HEK293 (cell line): Measurements from ENCODE around the gene SETD7.

Experiments used
- CTCF ChIA-PET: fragments of 350-600 bp; formaldehyde crosslinking; extraction: SDS; loops from one replicate; lab custom pipeline; 2021; ENCODE audit warnings: antibody characterized with exemption; lab: Yijun Ruan, JAX
- POLR2A ChIA-PET: fragments of 300-600 bp; formaldehyde crosslinking; extraction: SDS; loops from one replicate; lab custom pipeline; 2020; ENCODE audit warnings: antibody characterized with exemption, inconsistent platforms; lab: Yijun Ruan, JAX
- H3K27ac ChIP-seq: fragments of 200-500 bp; sonication (Bioruptor generic); 2 replicates; pipeline ENCODE4 v1.5.1; 2014; ENCODE audit warnings: low read depth, low read length, control low read depth, inconsistent platforms; ENCODE audit errors: extremely low read depth
- H3K36me3 ChIP-seq, 2 experiments: fragments of 200-500 bp in 1 of 2; sonication (Bioruptor generic) in 1 of 2; 1 replicate in 1 of 2; 2 replicates in 1 of 2; pipeline ENCODE4 v1.5.1; 2014 to 2017; ENCODE audit warnings: inconsistent platforms in 2 of 2, low read length in 2 of 2; ENCODE audit not compliant: control insufficient read depth in 2 of 2, insufficient read depth in 1 of 2
- H3K4me1 ChIP-seq: fragments of 200-500 bp; sonication (Bioruptor generic); 2 replicates; pipeline ENCODE4 v1.5.1; 2014; ENCODE audit warnings: mild to moderate bottlenecking, low read length, inconsistent platforms; ENCODE audit not compliant: control insufficient read depth, insufficient read depth
- H3K4me3 ChIP-seq: 2 replicates; pipeline ENCODE4 v1.5.1; 2011; ENCODE audit warnings: low read depth, mild to moderate bottlenecking, control low read depth, low read length, moderate library complexity
- H3K9me3 ChIP-seq: fragments of 200-500 bp; sonication (Bioruptor generic); 2 replicates; pipeline ENCODE4 v1.5.1; 2014; ENCODE audit warnings: low read depth, low read length, inconsistent platforms; ENCODE audit not compliant: control insufficient read depth, insufficient read depth
- HOXC10 ChIP-seq: sonication (generic); formaldehyde crosslinking; IDR thresholded peaks from 2 replicates; pipeline ENCODE4 v1.8.1; 2023; ENCODE audit warnings: mild to moderate bottlenecking, missing genetic modification reagents
- YY1 ChIP-seq: fragments of 450-650 bp; formaldehyde crosslinking; IDR thresholded peaks from 2 replicates; pipeline ENCODE4 v1.5.1; 2018; ENCODE audit warnings: missing biosample characterization, missing genetic modification characterization
- ZNF114 ChIP-seq: fragments of 450-650 bp; formaldehyde crosslinking; IDR thresholded peaks from 2 replicates; pipeline ENCODE4 v1.5.0; 2017; ENCODE audit warnings: missing biosample characterization, missing genetic modification characterization
- ZNF324 ChIP-seq: fragments of 450-650 bp; formaldehyde crosslinking; IDR thresholded peaks from 2 replicates; pipeline ENCODE4 v1.5.1; 2016; ENCODE audit warnings: missing biosample characterization, missing genetic modification characterization
- ZNF514 ChIP-seq: fragments of 450-650 bp; formaldehyde crosslinking; IDR thresholded peaks from 2 replicates; pipeline ENCODE4 v1.5.1; 2016; ENCODE audit warnings: missing biosample characterization, missing genetic modification characterization
- ZNF561 ChIP-seq: fragments of 450-650 bp; IDR thresholded peaks from 2 replicates; pipeline ENCODE4 v1.5.1; 2018; ENCODE audit warnings: missing biosample characterization, missing genetic modification characterization, borderline replicate concordance
- ZNF623 ChIP-seq: fragments of 450-650 bp; formaldehyde crosslinking; IDR thresholded peaks from 2 replicates; pipeline ENCODE4 v1.5.1; 2016; ENCODE audit warnings: missing biosample characterization, missing genetic modification characterization
- TF ChIP-seq, protein P1 (sequence below): fragments of 450-650 bp; formaldehyde crosslinking; IDR thresholded peaks from 2 replicates; pipeline ENCODE4 v1.5.1; 2016; ENCODE audit warnings: missing biosample characterization, missing genetic modification characterization
- TF ChIP-seq, protein P2 (sequence below): fragments of 450-650 bp; formaldehyde crosslinking; IDR thresholded peaks from 2 replicates; pipeline ENCODE4 v1.5.1; 2016; ENCODE audit warnings: missing biosample characterization, missing genetic modification characterization
- TF ChIP-seq, protein P3 (sequence below): fragments of 450-650 bp; formaldehyde crosslinking; IDR thresholded peaks from 2 replicates; pipeline ENCODE4 v1.5.1; 2016; ENCODE audit warnings: missing biosample characterization, missing genetic modification characterization, borderline replicate concordance
- TF ChIP-seq, protein P4 (sequence below): fragments of 450-650 bp; formaldehyde crosslinking; IDR thresholded peaks from 2 replicates; pipeline ENCODE4 v1.5.1; 2016; ENCODE audit warnings: missing biosample characterization, missing genetic modification characterization, borderline replicate concordance
- TF ChIP-seq, protein P5 (sequence below): fragments of 450-650 bp; formaldehyde crosslinking; IDR thresholded peaks from 2 replicates; pipeline ENCODE4 v1.5.1; 2016; ENCODE audit warnings: missing biosample characterization, missing genetic modification characterization, low read depth

SETD7 gene

DNA sequence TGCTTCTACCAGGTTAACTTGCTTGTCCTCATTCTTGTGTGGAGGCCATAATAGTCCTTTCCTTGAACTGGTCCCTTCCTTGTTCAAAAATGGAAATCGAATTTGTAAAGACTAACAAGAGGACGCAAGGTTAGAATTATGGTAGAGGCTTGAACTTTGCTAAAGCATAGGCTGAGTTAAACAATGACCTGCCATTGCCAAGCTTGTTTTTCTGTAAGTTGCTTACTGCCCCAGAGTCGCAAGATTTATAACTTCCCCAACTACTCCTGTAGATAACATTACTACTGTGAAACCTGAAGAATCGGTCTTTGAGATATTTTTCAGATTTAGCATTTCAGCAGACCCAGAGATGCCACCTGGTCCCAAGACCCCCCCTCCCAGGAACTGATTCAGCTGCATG lies 56.8 kb downstream of the SETD7 start (continued):
- TF ChIP-seq, protein P1, sequence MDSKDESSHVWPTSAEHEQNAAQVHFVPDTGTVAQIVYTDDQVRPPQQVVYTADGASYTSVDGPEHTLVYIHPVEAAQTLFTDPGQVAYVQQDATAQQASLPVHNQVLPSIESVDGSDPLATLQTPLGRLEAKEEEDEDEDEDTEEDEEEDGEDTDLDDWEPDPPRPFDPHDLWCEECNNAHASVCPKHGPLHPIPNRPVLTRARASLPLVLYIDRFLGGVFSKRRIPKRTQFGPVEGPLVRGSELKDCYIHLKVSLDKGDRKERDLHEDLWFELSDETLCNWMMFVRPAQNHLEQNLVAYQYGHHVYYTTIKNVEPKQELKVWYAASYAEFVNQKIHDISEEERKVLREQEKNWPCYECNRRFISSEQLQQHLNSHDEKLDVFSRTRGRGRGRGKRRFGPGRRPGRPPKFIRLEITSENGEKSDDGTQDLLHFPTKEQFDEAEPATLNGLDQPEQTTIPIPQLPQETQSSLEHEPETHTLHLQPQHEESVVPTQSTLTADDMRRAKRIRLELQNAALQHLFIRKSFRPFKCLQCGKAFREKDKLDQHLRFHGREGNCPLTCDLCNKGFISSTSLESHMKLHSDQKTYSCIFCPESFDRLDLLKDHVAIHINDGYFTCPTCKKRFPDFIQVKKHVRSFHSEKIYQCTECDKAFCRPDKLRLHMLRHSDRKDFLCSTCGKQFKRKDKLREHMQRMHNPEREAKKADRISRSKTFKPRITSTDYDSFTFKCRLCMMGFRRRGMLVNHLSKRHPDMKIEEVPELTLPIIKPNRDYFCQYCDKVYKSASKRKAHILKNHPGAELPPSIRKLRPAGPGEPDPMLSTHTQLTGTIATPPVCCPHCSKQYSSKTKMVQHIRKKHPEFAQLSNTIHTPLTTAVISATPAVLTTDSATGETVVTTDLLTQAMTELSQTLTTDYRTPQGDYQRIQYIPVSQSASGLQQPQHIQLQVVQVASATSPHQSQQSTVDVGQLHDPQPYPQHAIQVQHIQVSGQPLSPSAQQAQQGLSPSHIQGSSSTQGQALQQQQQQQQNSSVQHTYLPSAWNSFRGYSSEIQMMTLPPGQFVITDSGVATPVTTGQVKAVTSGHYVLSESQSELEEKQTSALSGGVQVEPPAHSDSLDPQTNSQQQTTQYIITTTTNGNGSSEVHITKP (tag by site-specific recombination), result no peak
- TF ChIP-seq, all 188 proteins: peak for 0

DNA sequence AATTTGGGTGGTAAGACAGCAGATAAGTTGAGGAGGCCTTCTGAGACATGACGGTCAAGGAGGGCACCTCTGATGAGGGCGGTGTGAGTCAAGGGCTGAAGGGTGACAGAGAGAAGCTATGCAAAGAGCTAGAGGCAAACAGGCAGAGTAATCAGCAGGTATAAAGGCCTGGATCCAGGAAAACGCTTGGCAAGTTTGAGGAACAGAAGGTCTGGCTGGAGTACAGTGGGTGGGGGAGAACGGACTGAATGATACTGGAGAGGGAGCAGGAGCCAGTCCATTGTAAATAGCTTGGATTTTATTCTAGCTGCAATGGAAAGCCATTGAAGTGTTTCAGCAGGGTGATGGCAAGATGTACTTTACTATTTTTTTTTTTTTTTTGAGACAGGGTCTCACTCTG lies 62.8 kb downstream of the SETD7 start:
- no peaks in the 10 kb centered on the region for H3K36me3 ChIP-seq
- H3K4me1 ChIP-seq, result no peaks in the 10 kb centered on the region
- POLR2A ChIA-PET, result no interaction called here
- H3K27ac ChIP-seq, result no peak overlapping the region
- H3K9me3 ChIP-seq, result no peaks in the 10 kb centered on the region
- H3K4me3 ChIP-seq, result no peak overlapping the region
- CTCF ChIA-PET, result no interaction called here
- TF ChIP-seq, protein P2, sequence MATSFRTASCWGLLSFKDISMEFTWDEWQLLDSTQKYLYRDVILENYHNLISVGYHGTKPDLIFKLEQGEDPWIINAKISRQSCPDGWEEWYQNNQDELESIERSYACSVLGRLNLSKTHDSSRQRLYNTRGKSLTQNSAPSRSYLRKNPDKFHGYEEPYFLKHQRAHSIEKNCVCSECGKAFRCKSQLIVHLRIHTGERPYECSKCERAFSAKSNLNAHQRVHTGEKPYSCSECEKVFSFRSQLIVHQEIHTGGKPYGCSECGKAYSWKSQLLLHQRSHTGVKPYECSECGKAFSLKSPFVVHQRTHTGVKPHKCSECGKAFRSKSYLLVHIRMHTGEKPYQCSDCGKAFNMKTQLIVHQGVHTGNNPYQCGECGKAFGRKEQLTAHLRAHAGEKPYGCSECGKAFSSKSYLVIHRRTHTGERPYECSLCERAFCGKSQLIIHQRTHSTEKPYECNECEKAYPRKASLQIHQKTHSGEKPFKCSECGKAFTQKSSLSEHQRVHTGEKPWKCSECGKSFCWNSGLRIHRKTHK (tag by site-specific recombination), result no peak
- TF ChIP-seq HOXC10 (CRISPR knock-in tag) (no peak), ZNF561 (tag by site-specific recombination) (no peak), ZNF623 (tag by site-specific recombination) (no peak), ZNF324 (tag by site-specific recombination) (no peak), ZNF114 (tag by site-specific recombination) (no peak), ZNF514 (no peak), YY1 (no peak)
- TF ChIP-seq, protein P3, sequence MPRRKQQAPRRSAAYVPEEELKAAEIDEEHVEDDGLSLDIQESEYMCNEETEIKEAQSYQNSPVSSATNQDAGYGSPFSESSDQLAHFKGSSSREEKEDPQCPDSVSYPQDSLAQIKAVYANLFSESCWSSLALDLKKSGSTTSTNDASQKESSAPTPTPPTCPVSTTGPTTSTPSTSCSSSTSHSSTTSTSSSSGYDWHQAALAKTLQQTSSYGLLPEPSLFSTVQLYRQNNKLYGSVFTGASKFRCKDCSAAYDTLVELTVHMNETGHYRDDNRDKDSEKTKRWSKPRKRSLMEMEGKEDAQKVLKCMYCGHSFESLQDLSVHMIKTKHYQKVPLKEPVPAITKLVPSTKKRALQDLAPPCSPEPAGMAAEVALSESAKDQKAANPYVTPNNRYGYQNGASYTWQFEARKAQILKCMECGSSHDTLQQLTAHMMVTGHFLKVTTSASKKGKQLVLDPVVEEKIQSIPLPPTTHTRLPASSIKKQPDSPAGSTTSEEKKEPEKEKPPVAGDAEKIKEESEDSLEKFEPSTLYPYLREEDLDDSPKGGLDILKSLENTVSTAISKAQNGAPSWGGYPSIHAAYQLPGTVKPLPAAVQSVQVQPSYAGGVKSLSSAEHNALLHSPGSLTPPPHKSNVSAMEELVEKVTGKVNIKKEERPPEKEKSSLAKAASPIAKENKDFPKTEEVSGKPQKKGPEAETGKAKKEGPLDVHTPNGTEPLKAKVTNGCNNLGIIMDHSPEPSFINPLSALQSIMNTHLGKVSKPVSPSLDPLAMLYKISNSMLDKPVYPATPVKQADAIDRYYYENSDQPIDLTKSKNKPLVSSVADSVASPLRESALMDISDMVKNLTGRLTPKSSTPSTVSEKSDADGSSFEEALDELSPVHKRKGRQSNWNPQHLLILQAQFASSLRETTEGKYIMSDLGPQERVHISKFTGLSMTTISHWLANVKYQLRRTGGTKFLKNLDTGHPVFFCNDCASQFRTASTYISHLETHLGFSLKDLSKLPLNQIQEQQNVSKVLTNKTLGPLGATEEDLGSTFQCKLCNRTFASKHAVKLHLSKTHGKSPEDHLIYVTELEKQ (tag by site-specific recombination), result no peak
- TF ChIP-seq, protein P4, sequence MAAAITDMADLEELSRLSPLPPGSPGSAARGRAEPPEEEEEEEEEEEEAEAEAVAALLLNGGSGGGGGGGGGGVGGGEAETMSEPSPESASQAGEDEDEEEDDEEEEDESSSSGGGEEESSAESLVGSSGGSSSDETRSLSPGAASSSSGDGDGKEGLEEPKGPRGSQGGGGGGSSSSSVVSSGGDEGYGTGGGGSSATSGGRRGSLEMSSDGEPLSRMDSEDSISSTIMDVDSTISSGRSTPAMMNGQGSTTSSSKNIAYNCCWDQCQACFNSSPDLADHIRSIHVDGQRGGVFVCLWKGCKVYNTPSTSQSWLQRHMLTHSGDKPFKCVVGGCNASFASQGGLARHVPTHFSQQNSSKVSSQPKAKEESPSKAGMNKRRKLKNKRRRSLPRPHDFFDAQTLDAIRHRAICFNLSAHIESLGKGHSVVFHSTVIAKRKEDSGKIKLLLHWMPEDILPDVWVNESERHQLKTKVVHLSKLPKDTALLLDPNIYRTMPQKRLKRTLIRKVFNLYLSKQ (tag by site-specific recombination), result no peak
- TF ChIP-seq, protein P5, sequence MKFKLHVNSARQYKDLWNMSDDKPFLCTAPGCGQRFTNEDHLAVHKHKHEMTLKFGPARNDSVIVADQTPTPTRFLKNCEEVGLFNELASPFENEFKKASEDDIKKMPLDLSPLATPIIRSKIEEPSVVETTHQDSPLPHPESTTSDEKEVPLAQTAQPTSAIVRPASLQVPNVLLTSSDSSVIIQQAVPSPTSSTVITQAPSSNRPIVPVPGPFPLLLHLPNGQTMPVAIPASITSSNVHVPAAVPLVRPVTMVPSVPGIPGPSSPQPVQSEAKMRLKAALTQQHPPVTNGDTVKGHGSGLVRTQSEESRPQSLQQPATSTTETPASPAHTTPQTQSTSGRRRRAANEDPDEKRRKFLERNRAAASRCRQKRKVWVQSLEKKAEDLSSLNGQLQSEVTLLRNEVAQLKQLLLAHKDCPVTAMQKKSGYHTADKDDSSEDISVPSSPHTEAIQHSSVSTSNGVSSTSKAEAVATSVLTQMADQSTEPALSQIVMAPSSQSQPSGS (tag by site-specific recombination), result no peak
